Mucosa of descending colon (tissue), 3 donors: ENCODE data around the gene GPR39. TPM values are rescaled to one million over a fixed set of nuclear protein-coding genes. Genes with fewer than 3 reads are reported as not detected.

ENCODE experiments used
- ATAC-seq: fragments of 200-7000 bp; cut with Tn5 transposase; one replicate; pipeline ENCODE4 v1.9.1; 2020; ENCODE audit warnings: mild to moderate bottlenecking, moderate library complexity
- DNase-seq, 3 donors: peaks; one replicate each; pipeline ENCODE4 v3.0.0-alpha.2; 2020
- H3K36me3 ChIP-seq: fragments of 200-600 bp; one replicate; pipeline ENCODE4 v1.8.0; 2021; ENCODE audit warnings: low read depth, mild to moderate bottlenecking
- H3K4me1 ChIP-seq: fragments of 200-600 bp; one replicate; pipeline ENCODE4 v1.8.0; 2021; ENCODE audit warnings: low read depth, mild to moderate bottlenecking
- H3K4me3 ChIP-seq: fragments of 200-600 bp; one replicate; pipeline ENCODE4 v1.8.0; 2021; ENCODE audit warnings: mild to moderate bottlenecking
- H3K9me3 ChIP-seq: fragments of 200-600 bp; one replicate; pipeline ENCODE4 v1.8.0; 2021; ENCODE audit warnings: mild to moderate bottlenecking
- intact Hi-C, 2 donors: fragments of 100-400 bp; cut with DNase I in 1 of 2; cut with micrococcal nuclease in 1 of 2; formaldehyde crosslinking; loops; one replicate each; pipeline versions ENCODE4 v1.11.0 to v1.11.1; 2022; cut with DNase I, micrococcal nuclease
- total RNA-seq, 3 donors: library from RNA; stranded (reverse); fragmentation: NEBNext Ultra II Directional in 2 of 3; extraction: Animal tissue kit (Norgen Biotek cat#: 25700) in 2 of 3; gene quantifications; one replicate each; pipeline versions ENCODE4 v1.2.1 to v1.2.4, GENCODE V29; 2021 to 2023
- TF ChIP-seq, protein P1 (sequence below): fragments of 200-600 bp; IDR thresholded peaks from one replicate; pipeline ENCODE4 v1.8.0; 2022; ENCODE audit warnings: antibody characterized with exemption, mild to moderate bottlenecking
- donor health status: DM: no; HTN: no; CAD: no; lungs with moderate emphysema.
- donor health status: DM: no; HTN: no; CAD: no.
- donor health status: DM: no; HTN: yes; CAD: no.

The GPR39 gene
- total RNA-seq, 3 donors from 2014 or later: 11.6 to 33.7 (median 20.6) TPM

DNA sequence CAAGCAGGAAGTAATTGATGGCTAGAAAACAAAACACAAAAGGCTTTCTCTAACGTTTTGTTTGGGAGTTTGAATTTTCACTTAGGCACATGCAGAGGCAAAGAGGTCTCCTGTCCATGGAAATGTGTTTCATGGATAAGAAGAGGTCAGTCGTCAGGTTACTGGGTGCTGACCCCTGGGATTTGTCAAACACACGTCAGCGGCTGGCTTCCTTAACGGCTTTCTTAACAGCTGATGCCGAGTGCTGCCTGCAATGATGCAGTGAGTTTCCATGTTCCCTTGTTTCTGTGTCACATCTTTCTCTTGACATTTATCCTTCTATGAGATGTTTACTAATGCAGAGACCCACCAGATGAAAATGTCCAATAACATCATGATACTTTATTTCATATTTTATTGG, 31.7 kb downstream of the GPR39 start:
- no peaks in the 10 kb centered on the region for H3K9me3 ChIP-seq
- TF ChIP-seq, protein P1, sequence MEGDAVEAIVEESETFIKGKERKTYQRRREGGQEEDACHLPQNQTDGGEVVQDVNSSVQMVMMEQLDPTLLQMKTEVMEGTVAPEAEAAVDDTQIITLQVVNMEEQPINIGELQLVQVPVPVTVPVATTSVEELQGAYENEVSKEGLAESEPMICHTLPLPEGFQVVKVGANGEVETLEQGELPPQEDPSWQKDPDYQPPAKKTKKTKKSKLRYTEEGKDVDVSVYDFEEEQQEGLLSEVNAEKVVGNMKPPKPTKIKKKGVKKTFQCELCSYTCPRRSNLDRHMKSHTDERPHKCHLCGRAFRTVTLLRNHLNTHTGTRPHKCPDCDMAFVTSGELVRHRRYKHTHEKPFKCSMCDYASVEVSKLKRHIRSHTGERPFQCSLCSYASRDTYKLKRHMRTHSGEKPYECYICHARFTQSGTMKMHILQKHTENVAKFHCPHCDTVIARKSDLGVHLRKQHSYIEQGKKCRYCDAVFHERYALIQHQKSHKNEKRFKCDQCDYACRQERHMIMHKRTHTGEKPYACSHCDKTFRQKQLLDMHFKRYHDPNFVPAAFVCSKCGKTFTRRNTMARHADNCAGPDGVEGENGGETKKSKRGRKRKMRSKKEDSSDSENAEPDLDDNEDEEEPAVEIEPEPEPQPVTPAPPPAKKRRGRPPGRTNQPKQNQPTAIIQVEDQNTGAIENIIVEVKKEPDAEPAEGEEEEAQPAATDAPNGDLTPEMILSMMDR: no peak
- no peaks in the 10 kb centered on the region for H3K36me3 ChIP-seq
- H3K4me1 ChIP-seq: no peaks in the 10 kb centered on the region
- ATAC-seq: no peak
- intact Hi-C loops: no loop called here
- DNase-seq: no peak
- H3K4me3 ChIP-seq: no peak overlapping the region

DNA sequence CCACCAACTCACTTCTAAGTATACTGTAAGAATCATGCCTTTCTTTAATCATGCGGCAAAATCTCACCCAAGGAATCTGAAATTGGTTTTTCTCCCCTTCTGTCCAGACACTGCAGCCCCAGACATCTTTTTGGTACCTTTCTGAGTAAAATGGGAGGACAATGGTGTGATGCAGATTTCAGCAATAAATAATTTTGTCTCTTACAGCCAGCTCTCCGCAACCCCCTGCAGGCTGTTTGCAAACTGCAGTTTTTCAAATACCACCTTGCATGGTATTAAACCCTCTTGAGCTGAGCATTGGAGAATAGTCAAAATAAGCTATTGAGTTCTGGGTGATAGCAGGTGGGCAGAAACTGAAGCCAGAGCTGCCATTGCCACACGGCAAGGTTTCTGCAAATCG, 32.2 kb downstream of the GPR39 start:
- peaks cover 4% of the 10 kb centered on the region for H3K9me3 ChIP-seq
- no peaks in the 10 kb centered on the region for H3K4me1 ChIP-seq
- TF ChIP-seq, protein P1: no peak
- intact Hi-C loops: no loop called here
- H3K4me3 ChIP-seq: no peak overlapping the region
- peak in 1 of 3 donors; percentile 54 for DNase-seq
- no peaks in the 10 kb centered on the region for H3K36me3 ChIP-seq
- ATAC-seq: peak; percentile 44

DNA sequence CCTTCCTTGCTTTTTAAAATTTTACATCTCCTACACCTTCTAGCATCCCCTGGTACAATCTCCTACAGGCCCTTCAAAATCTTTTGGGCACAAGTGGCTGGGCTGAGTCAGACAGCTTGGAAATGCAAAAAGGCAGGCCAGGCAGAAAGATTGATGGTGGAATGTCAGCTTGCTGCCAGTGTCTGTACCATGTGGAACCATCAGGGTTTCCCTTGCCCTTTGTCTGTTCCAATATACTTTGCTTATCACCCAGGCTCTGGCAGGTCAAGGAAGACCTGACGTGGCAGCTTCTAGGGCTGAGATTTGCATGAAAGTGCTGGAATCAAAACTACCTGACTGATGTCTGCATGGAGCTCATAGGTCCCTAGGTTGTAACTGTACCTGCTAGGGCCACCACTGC, 33.3 kb downstream of the GPR39 start:
- Histone ChIP-seq H3K9me3 (peaks cover 5% of the 10 kb centered on the region), H3K4me3 (no peak overlapping the region), H3K4me1 (no peaks in the 10 kb centered on the region), H3K36me3 (no peaks in the 10 kb centered on the region)
- ATAC-seq: no peak
- TF ChIP-seq, protein P1: no peak
- DNase-seq: no peak
- intact Hi-C loops: no loop called here

DNA sequence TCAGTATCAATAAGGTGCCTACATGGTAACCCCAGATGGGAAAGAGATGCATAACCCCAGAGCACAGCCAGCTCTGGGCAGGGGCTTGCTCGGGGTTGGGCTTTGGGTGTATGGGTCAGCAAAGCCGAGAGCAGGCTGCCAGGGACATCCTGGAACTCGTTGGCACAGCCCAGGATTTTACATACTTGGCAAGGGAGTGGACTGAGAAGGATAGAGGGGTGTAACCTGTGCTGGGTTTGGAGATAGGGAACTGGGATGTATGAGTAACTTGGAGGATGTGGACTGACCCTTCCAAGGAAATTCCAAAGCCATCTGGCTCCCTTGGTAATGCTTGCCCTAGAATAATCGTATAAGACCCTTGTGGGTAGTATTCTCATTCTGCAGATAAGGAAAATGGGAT, 44.2 kb downstream of the GPR39 start:
- ATAC-seq (no peak), DNase-seq (no peak)
- no peaks in the 10 kb centered on the region for H3K36me3 ChIP-seq
- H3K4me3 ChIP-seq: no peak overlapping the region
- TF ChIP-seq, protein P1: no peak
- H3K9me3 ChIP-seq: peaks cover 17% of the 10 kb centered on the region
- intact Hi-C loops: no loop called here
- no peaks in the 10 kb centered on the region for H3K4me1 ChIP-seq

DNA sequence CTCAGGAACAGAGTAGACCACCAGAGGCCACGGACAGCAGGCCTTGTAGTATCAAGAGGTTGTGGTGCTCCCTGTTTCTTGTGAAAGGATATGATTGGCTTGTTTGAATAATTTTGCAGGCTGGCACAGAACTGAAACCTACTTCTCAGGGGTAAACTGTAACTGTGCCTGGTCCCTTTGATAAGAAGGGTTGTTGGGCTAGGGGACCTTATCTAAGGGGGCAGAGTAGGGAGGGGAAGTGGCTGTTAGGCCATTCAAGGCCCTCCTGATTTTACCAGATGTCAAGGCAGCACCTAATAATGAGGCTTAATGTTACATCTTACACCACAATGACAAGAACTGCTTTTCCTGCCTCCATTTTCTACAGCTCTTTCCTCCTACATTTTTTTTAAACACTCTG, 45.6 kb downstream of the GPR39 start:
- Histone ChIP-seq H3K4me3 (no peak overlapping the region), H3K9me3 (peaks cover 31% of the 10 kb centered on the region), H3K4me1 (no peaks in the 10 kb centered on the region), H3K36me3 (no peaks in the 10 kb centered on the region)
- ATAC-seq (no peak), DNase-seq (no peak)
- intact Hi-C loops: no loop called here
- TF ChIP-seq, protein P1: no peak

DNA sequence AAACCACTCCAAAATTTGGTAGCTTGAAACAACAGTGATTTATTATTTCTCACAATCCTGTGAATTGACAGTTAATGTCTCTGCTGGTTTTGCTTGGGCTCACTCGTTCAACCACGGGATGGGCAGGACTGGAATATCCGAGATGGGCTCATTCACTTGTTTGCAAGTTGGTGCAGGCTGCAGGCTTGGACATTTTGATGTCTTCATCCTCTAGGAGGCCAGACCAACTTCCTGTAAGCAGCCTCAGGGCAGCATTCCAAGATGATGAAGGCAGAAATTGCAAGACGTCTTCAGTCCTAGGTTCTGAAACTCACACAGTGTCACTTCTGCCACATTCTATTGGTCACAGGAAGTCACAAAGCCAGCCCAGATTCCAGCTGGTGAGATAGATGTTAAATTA, 47.1 kb downstream of the GPR39 start:
- Histone ChIP-seq H3K9me3 (peaks cover 42% of the 10 kb centered on the region), H3K4me1 (no peaks in the 10 kb centered on the region), H3K36me3 (no peaks in the 10 kb centered on the region), H3K4me3 (no peak overlapping the region)
- DNase-seq: no peak
- TF ChIP-seq, protein P1: no peak
- ATAC-seq: no peak
- intact Hi-C loops: no loop called here
